CD14-positive monocyte (primary cell): ENCODE measurements around the gene PITPNC1. TPM values are rescaled to one million over a fixed set of nuclear protein-coding genes. Genes with fewer than 3 reads are reported as not detected.

ENCODE experiments used
- DNase-seq, 3 donors: peaks; one replicate each; pipeline ENCODE4 v3.0.0-alpha.2; 2011 to 2022
- H2AFZ ChIP-seq: 2 replicates; pipeline ENCODE4 v1.6.0; 2012; ENCODE audit warnings: mild to moderate bottlenecking, low read depth, low read length, inconsistent platforms; ENCODE audit not compliant: insufficient read depth, poor library complexity, severe bottlenecking
- H3K27ac ChIP-seq, 2 donors: 1 replicate in 1 of 2; 2 replicates in 1 of 2; pipeline ENCODE4 v1.5.1; 2012 to 2013; ENCODE audit warnings: low read length in 2 of 2, control low read depth in 1 of 2, inconsistent platforms in 1 of 2, low read depth in 1 of 2, mild to moderate bottlenecking in 1 of 2
- H3K27me3 ChIP-seq, 2 donors: one replicate each; pipeline versions ENCODE4 v1.6.0 to v1.6.1; 2011 to 2013; ENCODE audit warnings: low read length in 2 of 2; ENCODE audit not compliant: control insufficient read depth in 2 of 2, insufficient read depth in 2 of 2
- H3K36me3 ChIP-seq, 2 donors: replicated peaks in 1 of 2; 1 replicate in 1 of 2; 2 replicates in 1 of 2; pipeline versions ENCODE4 v1.5.1 to v1.6.1; 2012 to 2013; ENCODE audit warnings: low read length in 2 of 2, control low read depth in 1 of 2, inconsistent platforms in 1 of 2, mild to moderate bottlenecking in 1 of 2; ENCODE audit not compliant: insufficient read depth in 2 of 2, control insufficient read depth in 1 of 2
- H3K4me1 ChIP-seq, 2 donors: 1 replicate in 1 of 2; 2 replicates in 1 of 2; pipeline versions ENCODE4 v1.5.1 to v1.6.1; 2012 to 2013; ENCODE audit warnings: low read length in 2 of 2, control low read depth in 1 of 2, inconsistent platforms in 1 of 2, mild to moderate bottlenecking in 1 of 2, moderate library complexity in 1 of 2; ENCODE audit not compliant: insufficient read depth in 2 of 2, control insufficient read depth in 1 of 2
- H3K4me2 ChIP-seq: replicated peaks from 2 replicates; pipeline ENCODE3; 2012; ENCODE audit warnings: low read length, moderate library complexity, mild to moderate bottlenecking; ENCODE audit not compliant: poor library complexity, severe bottlenecking; ENCODE audit errors: extremely low read depth
- H3K4me3 ChIP-seq, 3 experiments: fragments of 200-600 bp in 1 of 3; sonication (generic) in 1 of 3; replicated peaks in 1 of 3; 1 replicate in 2 of 3; 2 replicates in 1 of 3; pipeline ENCODE4 v1.5.1; 2011 to 2013; ENCODE audit warnings: low read length in 3 of 3, mild to moderate bottlenecking in 3 of 3, control low read depth in 2 of 3, low read depth in 2 of 3, inconsistent platforms in 1 of 3, moderate library complexity in 1 of 3
- H3K79me2 ChIP-seq: 2 replicates; pipeline ENCODE4 v1.6.0; 2012; ENCODE audit warnings: mild to moderate bottlenecking, control low read depth, inconsistent platforms, low read length, moderate library complexity; ENCODE audit not compliant: insufficient read depth
- H3K9ac ChIP-seq: 2 replicates; pipeline ENCODE4 v1.6.0; 2017; ENCODE audit warnings: low read length, mild to moderate bottlenecking; ENCODE audit not compliant: insufficient read depth, poor library complexity, severe bottlenecking
- H3K9me3 ChIP-seq, 2 donors: replicated peaks in 1 of 2; 1 replicate in 1 of 2; 2 replicates in 1 of 2; pipeline versions ENCODE4 v1.5.1 to v1.6.1; 2012 to 2013; ENCODE audit warnings: low read length in 2 of 2, control low read depth in 1 of 2; ENCODE audit not compliant: control insufficient read depth in 1 of 2, insufficient read depth in 1 of 2
- H4K20me1 ChIP-seq: 2 replicates; pipeline ENCODE4 v1.6.0; 2012; ENCODE audit warnings: mild to moderate bottlenecking, low read length, control low read depth, moderate library complexity; ENCODE audit not compliant: insufficient read depth
- H3K27ac Mint-ChIP-seq, 7 donors: one replicate each; pipeline ENCODE4 v1.8.0; 2020; ENCODE audit warnings: mild to moderate bottlenecking in 7 of 7, mixed read lengths in 7 of 7, moderate library complexity in 6 of 7, inconsistent platforms in 2 of 7
- H3K27me3 Mint-ChIP-seq, 3 donors: one replicate each; pipeline ENCODE4 v1.8.0; 2021 to 2022; ENCODE audit warnings: low read depth in 3 of 3, mild to moderate bottlenecking in 3 of 3, mixed read lengths in 3 of 3, moderate library complexity in 3 of 3, inconsistent platforms in 1 of 3
- H3K36me3 Mint-ChIP-seq, 2 donors: one replicate each; pipeline ENCODE4 v1.8.0; 2020; ENCODE audit warnings: mixed read lengths in 2 of 2, inconsistent platforms in 1 of 2, mild to moderate bottlenecking in 1 of 2
- H3K4me1 Mint-ChIP-seq: one replicate; pipeline ENCODE4 v1.8.0; 2020; ENCODE audit warnings: mild to moderate bottlenecking, mixed read lengths
- H3K4me3 Mint-ChIP-seq, 2 donors: one replicate each; pipeline ENCODE4 v1.8.0; 2020; ENCODE audit warnings: mild to moderate bottlenecking in 2 of 2, mixed read lengths in 2 of 2, moderate library complexity in 1 of 2
- H3K9me3 Mint-ChIP-seq, 7 donors: one replicate each; pipeline ENCODE4 v1.8.0; 2020 to 2022; ENCODE audit warnings: mixed read lengths in 7 of 7, mild to moderate bottlenecking in 6 of 7, moderate library complexity in 6 of 7, inconsistent platforms in 2 of 7
- WGBS: methylation state at CpG from one replicate; pipeline ENCODE4 v1.1.5; 2013; ENCODE audit warnings: missing lambda C conversion rate; ENCODE audit not compliant: insufficient coverage; 5-methylcytosine and 5-hydroxymethylcytosine counted together
- intact Hi-C, 2 donors: fragments of 100-400 bp; cut with micrococcal nuclease; formaldehyde crosslinking; loops; one replicate each; pipeline versions ENCODE4 v1.15.0 to v1.15.1; 2023
- polyA plus RNA-seq, 3 donors: library from polyadenylated mRNA; depleted of rRNA in 1 of 3; unstranded in 2 of 3; stranded (reverse) in 1 of 3; fragments of 300-500 nt in 2 of 3; fragments of >200 nt in 1 of 3; fragmentation: Illumina TruSeq in 2 of 3; gene quantifications; 1 replicate in 2 of 3; 2 replicates in 1 of 3; pipeline ENCODE4 v1.2.3, GENCODE V29; 2012 to 2021
- TF ChIP-seq, protein P1 (sequence below): fragments of 200-600 bp; IDR thresholded peaks from one replicate; pipeline ENCODE4 v1.8.0; 2022; ENCODE audit warnings: antibody characterized with exemption, mild to moderate bottlenecking

Gene PITPNC1
- polyA plus RNA-seq, 3 donors, result 18.5 to 31.0 (median 21.7) TPM

DNA sequence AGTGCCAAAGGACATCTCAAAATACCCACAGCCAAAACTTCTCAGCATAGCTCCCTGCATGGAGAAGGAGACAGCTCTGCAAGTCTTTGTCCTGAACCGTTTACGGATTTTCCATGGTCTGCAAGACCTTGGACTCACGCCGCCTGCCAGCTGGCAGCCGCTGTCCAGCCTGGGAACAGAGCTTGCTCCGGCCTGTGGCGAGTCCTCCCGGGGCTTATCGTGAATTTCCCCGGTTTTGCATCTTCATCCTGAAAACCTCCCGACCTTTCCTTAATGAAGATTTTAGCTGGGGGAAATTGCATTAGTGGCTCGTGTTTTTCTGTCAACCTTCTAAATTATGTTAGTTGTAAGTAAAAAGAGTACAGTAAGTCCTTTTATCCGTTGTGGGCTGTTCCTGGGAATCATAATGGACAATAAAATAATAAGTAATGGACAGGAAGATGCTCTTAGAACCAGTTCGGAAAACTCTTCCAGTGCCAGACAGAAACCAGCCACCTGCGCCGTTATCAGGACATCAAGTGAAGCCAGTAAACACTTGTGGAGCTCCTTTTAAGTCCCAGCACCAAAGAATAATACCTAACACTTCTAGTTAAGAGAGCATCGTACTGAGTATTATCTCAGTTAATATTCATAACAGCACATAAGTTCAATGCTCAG lies 228.3 kb downstream of the PITPNC1 start:
- intact Hi-C loops, result no loop called here
- Histone ChIP-seq H4K20me1 (peaks cover 4% of the 10 kb centered on the region), H3K79me2 (no peaks in the 10 kb centered on the region), H3K9me3 (no peaks in the 10 kb centered on the region), H2AFZ (no peak overlapping the region), H3K36me3 (peaks cover 0 to 6% of the 10 kb centered on the region in 2 donors), H3K27me3 (no peaks in the 10 kb centered on the region), H3K27ac (no peak overlapping the region), H3K9ac (no peak overlapping the region), H3K4me3 (no peak overlapping the region), H3K4me2 (no peak overlapping the region), H3K4me1 (no peaks in the 10 kb centered on the region)
- Mint-ChIP-seq H3K27me3 (peaks cover 0 to 1% (median 0%) of the 10 kb centered on the region in 3 donors), H3K4me3 (no peak overlapping the region), H3K36me3 (peaks cover 12 to 13% of the 10 kb centered on the region in 2 donors), H3K9me3 (peaks cover 0 to 4% (median 0%) of the 10 kb centered on the region in 7 donors), H3K4me1 (peaks cover 2% of the 10 kb centered on the region), H3K27ac (no peak overlapping the region)
- 97% methylated on average over 12 of the region's 17 CpGs for WGBS
- no peak for DNase-seq
- TF ChIP-seq, protein P1, sequence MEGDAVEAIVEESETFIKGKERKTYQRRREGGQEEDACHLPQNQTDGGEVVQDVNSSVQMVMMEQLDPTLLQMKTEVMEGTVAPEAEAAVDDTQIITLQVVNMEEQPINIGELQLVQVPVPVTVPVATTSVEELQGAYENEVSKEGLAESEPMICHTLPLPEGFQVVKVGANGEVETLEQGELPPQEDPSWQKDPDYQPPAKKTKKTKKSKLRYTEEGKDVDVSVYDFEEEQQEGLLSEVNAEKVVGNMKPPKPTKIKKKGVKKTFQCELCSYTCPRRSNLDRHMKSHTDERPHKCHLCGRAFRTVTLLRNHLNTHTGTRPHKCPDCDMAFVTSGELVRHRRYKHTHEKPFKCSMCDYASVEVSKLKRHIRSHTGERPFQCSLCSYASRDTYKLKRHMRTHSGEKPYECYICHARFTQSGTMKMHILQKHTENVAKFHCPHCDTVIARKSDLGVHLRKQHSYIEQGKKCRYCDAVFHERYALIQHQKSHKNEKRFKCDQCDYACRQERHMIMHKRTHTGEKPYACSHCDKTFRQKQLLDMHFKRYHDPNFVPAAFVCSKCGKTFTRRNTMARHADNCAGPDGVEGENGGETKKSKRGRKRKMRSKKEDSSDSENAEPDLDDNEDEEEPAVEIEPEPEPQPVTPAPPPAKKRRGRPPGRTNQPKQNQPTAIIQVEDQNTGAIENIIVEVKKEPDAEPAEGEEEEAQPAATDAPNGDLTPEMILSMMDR, result no peak

DNA sequence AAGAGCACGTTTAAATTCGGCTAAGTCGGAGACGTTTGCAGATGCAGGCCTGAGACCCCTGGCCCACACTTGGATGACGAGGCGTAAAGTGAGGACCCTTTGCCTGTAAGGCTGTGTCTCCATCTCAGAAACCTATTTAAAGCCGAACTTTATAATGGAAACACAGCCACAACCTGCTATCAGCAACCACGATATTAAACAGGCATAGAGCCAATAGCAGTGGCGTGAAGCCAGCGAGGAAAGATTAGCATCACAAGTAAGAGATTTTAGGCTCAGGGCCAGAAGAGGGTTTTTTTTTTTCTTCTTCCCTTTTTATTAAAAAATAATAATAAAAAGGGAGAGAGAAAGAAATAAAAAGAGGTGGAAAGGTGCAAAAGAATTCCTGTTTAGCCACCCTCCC lies 229.4 kb downstream of the PITPNC1 start:
- H2AFZ ChIP-seq, result no peak overlapping the region
- no peak overlapping the region for H3K4me3 ChIP-seq
- H4K20me1 ChIP-seq, result peaks cover 4% of the 10 kb centered on the region
- WGBS, result 75% methylated on average over 5 of the region's 10 CpGs
- H3K36me3 ChIP-seq, result peaks cover 0 to 6% of the 10 kb centered on the region in 2 donors
- Mint-ChIP-seq H3K9me3 (peaks cover 0 to 4% (median 0%) of the 10 kb centered on the region in 7 donors), H3K36me3 (peaks cover 12 to 13% of the 10 kb centered on the region in 2 donors), H3K27ac (no peak overlapping the region), H3K27me3 (peaks cover 0 to 1% (median 0%) of the 10 kb centered on the region in 3 donors), H3K4me1 (peaks cover 2% of the 10 kb centered on the region), H3K4me3 (no peak overlapping the region)
- DNase-seq, result no peak
- H3K9me3 ChIP-seq, result no peaks in the 10 kb centered on the region
- no peak overlapping the region for H3K9ac ChIP-seq
- H3K4me2 ChIP-seq, result no peak overlapping the region
- no peak overlapping the region for H3K27ac ChIP-seq
- H3K79me2 ChIP-seq, result no peaks in the 10 kb centered on the region
- TF ChIP-seq, protein P1, result no peak
- intact Hi-C loops, result no loop called here
- no peaks in the 10 kb centered on the region for H3K4me1 ChIP-seq
- H3K27me3 ChIP-seq, result no peaks in the 10 kb centered on the region
